ENCODE data around the gene S100A3. TPM values are rescaled to one million over a fixed set of nuclear protein-coding genes. Genes with fewer than 3 reads are reported as not detected.

Gene S100A3
- total and polyA plus RNA-seq, 2 of the 13 experiments (the other 11 are each of a cell fraction or from before 2014, with no cell fraction given): 2.5 to 4.5 TPM

GRCh38 chr1:153568367-153569099 lies 19.5 kb upstream of the S100A3 start (continued):
- peak; percentile 37; the same call in 1 of the 2 replicates for TF ChIP-seq GMEB1 (CRISPR knock-in tag; IDR thresholded peaks at IDR 0.05; ENCODE audit: borderline replicate concordance)
- TF ChIP-seq MTERF4 (CRISPR knock-in tag; IDR thresholded peaks at IDR 0.05): no peak
- TF ChIP-seq ZNF264 (CRISPR knock-in tag; IDR thresholded peaks at IDR 0.05): no peak
- TF ChIP-seq HNRNPK (IDR thresholded peaks at IDR 0.05; ENCODE audit: low read depth, low read length, poor library complexity, severe bottlenecking): no peak
- TF ChIP-seq RARG (CRISPR knock-in tag; IDR thresholded peaks at IDR 0.05; ENCODE audit: low read depth): no peak
- no peak for TF ChIP-seq TBX2 (CRISPR knock-in tag; IDR thresholded peaks at IDR 0.05; ENCODE audit: borderline replicate concordance)
- no peak for TF ChIP-seq ZNF510 (CRISPR knock-in tag; IDR thresholded peaks at IDR 0.05; ENCODE audit: low read depth)
- no peak for TF ChIP-seq ZNF879 (CRISPR knock-in tag; IDR thresholded peaks at IDR 0.05)
- TF ChIP-seq FOXA3 (CRISPR knock-in tag; IDR thresholded peaks at IDR 0.05): peak; percentile 45; the same call in 1 of the 2 replicates
- 0 out of 2 replicates have a peak, but pooled peaks have one; percentile 23 for TF ChIP-seq MED1 (CRISPR knock-in tag; IDR thresholded peaks at IDR 0.05)
- no peak for TF ChIP-seq IRF1 (CRISPR knock-in tag; IDR thresholded peaks at IDR 0.05; ENCODE audit: low read depth)
- TF ChIP-seq BRF2 (CRISPR knock-in tag; IDR thresholded peaks at IDR 0.05): no peak
- peak; percentile 23; the same call in 1 of the 2 replicates for TF ChIP-seq ISL2 (CRISPR knock-in tag; IDR thresholded peaks at IDR 0.05)
- no peak for TF ChIP-seq ZNF513 (CRISPR knock-in tag; conservative IDR thresholded peaks at IDR 0.05)
- TF ChIP-seq ZHX1 (CRISPR knock-in tag; IDR thresholded peaks at IDR 0.05; ENCODE audit: low read depth): no peak
- no peak for TF ChIP-seq ELF4 (CRISPR knock-in tag; IDR thresholded peaks at IDR 0.05; ENCODE audit: borderline replicate concordance)
- peak; percentile 42; the same call in 1 of the 2 replicates for TF ChIP-seq ZNF317 (CRISPR knock-in tag; IDR thresholded peaks at IDR 0.05)
- no peak for TF ChIP-seq NFYC (CRISPR knock-in tag; IDR thresholded peaks at IDR 0.05)

Measured in HepG2 (cell line).